Measurements from ENCODE around the gene RUNX1.
A peak's percentile ranks its signal among the peaks of the same experiment; 100 is the strongest.

RUNX1 gene

DNA sequence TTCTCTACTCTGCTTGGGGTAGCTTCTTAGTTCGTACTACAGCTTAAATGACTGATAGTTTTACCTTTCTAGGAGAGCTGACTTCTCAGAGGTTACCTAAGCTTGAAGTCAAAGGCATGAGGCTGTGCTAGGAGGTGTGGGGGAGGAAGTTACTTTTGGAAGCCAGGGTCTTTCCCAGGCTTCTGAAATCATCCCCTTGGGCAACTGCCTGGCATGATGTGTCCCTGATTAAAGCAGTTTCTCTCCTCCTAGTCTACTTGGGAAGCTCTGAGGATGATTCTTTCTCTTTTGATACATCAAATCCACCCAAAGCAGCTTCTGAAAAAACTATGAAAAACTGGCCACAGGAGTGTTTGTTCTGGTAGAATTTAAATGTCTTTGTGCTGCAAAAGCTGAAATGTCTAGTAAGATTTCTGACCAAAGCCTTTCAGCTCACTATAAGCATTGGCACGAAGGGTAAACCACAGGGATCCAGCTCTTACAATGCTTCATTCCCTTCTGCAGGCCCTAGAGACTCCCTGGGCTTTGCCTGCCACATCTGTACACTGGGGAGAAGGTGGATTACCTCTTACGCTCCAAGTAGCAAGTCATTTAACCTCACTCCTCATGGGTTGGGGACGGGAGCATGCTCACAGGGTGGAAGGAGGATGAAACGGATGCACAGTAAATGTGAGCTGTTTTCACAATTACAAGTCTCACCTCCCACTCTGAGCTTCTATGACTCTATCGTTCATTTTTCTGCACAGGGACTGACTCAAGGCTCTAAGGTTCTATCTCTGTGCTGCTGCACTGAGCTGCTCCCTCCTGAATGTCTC, 59.6 kb downstream of the RUNX1 start:
- DNase-seq, result peak; percentile 40

DNA sequence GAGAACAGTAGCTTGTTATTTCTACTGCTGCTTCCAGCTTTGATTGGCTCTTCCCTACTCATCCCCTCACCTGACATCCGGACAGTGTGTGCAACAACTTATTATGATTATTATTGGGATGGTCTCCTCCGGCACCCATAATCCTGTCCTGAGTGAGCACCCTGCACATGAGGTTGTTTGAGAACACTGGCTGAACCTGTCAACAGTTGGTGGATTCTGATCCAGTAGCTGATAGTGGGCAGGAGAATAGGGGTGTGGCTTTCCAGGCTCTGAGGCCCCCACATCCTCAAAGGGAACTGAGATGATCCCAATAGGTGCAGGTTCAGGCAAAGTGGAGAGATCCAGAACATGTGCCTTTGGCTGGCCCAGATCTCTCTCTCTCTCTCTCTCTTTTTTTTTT, 60.5 kb downstream of the RUNX1 start:
- DNase-seq, result no peak

DNA sequence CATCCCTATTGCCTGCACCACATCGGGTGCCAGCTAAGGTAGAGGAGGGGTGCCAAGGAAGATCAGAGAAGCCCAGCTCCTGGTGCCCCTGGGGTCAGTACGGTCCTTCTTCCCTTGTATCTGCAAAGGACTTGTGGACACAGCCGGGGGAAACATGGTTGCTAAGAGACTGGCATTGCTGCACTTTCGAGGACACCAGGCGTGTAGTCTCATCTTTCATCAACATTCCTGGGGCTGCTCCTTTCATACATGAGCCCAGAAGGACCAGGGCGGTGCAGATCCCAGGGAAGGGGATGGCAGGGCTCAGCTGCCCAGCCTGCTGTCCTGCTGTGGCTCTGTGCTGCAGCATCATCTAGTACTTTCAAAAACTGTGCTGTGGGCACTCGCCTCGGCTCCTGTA, 61.0 kb downstream of the RUNX1 start:
- DNase-seq, result no peak

DNA sequence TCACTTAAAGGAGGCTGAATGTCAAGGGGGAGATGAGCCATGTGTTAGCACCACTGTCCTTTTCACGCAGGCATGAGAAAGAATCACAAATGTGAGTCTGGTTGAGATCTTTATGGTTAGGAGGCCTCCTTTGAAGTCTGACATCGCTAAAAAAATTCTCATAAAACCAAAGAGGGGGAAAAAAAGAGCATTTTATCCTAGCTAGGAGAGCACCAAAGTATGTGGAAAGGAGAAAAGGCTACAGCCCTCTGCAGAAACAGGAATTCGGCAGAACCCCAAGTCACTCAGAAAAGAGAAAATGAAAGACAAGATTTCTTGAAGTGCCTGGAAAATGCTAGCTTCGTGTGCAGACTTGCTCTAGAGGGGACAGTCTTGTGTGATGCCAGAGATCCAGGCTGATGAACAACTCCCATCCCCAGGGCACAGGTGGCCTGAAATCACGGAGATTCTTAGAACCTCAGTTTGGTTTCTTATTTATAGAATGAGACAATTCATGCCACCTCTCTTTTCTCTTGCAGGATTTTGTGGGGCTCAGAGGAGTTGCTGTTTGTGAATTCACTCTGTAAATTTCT, 61.5 kb downstream of the RUNX1 start:
- no peak for DNase-seq

DNA sequence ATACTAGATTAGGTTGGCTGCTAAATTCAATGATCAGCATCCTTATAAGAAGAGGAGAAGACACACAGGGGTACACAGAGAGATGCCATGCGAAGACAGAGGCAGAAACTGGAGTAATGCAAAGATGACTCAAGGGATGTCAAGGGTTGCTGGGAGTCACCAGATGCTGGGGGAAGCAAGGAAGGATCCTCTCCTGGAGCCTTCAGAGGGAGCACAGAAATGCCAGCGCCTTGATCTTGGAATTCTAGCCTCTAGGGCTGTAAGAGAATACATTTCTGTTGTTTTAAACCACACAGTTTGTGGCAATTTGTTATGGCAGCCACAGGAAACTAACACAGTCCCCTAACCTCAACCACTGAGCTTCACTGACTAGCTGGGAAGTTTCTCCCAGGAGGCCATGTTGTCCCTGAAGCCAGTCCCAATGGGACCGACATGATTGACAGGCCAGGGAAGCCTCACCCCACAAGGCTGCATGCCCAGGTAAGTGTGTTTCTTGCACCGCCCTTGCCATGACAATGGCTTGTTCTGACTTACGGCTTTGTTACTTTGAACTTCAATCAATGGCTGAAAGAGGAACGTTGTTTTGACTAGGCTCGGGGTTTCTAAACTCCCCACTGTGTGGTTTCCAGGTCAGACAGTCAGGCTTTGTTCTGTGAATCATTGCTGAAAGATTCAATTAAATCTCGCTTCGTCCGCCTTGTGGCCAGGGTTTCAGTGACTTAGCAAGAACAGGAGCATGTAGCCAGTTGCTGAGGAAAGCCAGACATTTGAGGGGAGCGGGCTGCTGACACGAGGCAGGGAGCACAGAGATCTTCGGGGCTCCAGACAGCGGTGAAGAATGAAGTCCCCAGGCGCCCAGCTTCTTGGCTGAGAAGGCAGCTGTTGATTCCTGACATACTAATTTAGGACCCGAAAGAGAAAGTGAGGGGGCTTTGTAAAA, 62.3 kb downstream of the RUNX1 start:
- peak; percentile 81 for DNase-seq

DNA sequence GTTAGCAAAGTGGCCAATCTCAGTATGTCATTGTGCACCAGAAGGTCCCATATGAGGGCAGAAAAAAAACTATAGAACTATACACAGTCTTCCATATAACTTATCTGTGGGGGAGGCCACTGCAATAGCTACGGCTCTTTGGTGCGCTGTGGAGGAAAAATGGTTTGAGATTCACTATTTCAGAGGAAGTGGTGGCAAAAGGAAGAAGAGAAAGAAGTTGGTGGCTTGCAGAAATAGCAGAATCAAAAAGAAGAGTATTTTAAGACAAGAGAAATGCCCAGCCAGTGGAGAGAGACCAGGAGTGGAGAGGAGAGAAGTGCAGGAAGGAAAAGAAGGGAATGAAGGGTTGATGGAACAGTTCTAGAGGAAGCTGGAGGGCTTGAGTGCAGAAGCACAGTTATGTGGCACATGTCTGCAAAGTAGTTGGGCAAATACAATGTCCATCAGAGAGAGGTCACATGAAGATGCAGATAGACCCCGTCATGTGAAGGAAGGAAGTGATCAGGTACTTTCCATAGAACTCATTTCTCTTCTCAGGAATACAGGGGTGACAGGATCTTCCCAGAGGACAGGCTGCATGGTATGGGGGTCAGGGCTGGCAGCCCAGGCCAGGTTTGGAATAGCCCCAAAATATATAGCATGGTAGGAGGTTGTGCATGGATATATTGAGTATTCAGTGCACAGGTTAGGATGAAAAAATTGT, 64.6 kb downstream of the RUNX1 start:
- no peak for DNase-seq

DNA sequence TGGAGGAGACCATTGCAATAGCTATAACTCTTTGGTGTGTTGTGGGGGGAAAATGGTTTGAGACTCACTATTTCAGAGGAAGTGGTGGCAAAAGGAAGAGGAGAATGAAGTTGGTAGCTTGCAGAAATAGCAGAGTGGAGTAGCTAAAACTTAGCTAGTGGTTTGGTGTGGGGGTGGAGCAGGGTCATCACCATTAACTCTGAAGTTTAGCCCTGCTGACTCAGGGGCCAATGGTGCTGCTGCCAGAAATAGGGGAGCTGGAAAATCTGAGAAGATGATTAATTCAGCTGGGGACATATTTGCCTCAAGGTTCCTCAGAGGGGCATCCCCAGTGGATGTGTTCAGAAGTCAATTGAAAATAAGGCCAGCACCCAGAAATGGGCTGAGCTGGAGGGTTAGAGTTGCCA, 65.4 kb downstream of the RUNX1 start:
- DNase-seq, result peak; percentile 63

DNA sequence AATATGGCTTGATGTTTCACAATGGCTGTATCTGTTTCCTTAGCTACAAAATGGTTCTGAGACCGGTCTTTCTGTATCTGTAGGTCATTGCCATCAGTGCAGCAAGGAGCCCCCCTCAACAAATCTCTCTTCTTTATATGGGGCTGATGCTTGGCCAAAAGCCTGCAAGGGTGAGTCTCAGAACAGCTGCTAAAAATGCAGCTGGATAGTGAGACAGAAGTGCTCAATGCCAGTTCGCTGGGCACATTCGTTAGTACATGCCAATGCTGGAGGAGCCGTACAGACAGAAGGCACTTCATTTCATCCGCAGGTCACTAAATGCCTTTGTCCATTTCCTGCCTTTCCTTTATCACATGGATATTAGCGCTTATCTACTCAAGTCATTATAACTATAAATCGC, 67.3 kb downstream of the RUNX1 start:
- no peak for DNase-seq

DNA sequence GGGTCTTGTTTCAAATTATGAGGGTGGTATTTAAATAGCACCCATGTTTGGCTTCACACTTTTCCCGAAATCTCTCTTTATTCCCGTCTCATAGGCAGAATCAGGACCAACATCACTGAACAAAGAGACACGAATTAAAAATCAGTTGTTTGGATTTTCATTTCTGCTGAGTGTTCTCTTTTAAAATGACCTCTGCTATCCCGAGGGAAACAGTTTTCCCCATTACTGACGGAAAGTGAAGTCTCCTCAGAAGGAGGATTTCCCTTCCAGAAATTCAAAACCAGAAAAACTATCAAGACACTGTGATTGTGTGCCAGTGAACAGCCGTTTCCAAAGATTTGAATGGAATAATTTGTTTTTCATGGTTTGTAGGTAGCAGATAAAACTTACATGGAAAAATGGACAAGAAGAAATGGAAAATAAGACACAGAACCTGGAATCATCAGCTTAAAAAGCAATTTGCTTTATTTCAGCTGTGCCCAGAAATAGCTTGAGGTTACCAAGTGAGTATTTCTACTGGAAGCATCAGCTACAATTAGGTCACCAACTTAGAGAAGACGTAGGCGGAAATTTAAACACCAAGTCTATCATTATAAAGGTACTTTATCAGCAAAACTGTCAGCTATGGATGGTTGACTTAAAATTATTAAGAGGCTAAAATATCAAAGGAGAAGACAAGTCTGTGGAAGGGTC, 68.5 kb downstream of the RUNX1 start:
- no peak for DNase-seq

DNA sequence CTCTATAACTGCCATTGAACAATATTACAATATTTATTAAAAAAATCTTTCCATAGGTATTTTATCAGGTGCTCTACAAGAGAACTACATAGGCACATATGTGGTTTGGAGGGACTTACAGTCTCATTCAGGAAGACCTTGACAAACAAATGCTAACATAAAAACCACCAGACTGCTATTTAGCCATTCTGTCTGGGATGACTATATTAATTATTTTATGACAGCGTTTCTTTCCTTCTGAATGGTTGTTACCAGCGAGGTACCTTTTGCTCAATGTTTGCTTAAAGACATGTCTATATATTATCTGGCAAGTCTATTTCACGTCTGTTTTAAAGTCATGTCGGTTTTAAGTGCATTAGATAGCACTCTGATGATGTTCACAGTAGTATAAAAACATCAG, 69.7 kb downstream of the RUNX1 start:
- no peak for DNase-seq

DNA sequence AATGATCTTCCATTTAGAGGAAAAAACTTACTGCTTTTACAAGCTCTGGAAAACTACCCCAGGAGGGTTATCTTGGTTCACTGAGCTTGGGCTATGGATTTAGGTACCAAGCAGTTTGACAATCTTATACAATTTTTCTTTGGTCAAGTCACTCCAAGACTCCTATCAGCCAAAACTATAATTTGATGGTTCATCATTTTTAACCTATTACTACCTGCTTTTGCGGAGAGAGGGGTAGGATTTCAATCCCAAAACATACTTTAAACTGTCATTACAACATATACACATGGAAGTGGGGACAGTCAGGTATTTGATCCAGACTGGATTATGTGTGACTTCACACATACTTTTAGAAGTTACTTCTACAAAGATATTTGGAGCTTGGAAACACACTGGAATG, 71.8 kb downstream of the RUNX1 start:
- DNase-seq, result no peak

DNA sequence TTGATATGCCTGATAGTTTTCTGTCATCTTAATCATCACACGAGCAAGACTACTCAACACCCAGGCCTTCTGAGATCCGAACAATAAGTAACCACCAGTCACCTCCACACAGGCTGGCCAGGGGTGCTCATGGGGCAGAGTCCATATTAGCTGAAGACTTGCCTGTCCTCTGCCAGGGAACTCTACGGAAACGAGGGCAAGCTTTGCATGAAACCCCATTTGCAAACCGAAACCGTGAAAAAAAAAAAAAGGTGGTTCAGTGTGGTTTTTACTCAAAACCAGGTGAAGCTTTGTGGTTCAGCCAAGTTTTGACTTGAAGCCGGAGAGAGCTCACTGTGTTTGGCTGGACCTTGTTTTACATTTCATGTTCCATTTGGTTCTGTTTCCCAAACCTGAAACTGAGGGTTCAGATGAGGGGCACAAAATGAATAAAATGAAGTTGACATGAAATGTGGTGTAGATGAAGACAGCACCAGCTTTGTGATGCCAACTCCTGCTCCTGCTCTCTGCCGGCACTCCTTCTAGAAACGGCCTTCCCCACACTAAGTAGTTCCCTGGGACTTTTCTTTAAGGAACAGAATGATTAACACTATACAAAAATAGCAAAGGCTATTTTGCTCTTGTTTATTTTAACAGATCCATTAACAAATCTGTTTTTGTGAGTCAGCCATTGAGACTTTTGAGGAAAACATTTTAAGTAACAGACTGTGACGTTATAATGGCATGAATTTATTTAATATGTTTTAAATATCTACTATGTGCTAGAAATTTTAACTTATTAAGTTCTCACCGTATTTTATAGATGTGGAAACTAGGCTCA, 74.7 kb downstream of the RUNX1 start:
- DNase-seq, result peak; percentile 61

DNA sequence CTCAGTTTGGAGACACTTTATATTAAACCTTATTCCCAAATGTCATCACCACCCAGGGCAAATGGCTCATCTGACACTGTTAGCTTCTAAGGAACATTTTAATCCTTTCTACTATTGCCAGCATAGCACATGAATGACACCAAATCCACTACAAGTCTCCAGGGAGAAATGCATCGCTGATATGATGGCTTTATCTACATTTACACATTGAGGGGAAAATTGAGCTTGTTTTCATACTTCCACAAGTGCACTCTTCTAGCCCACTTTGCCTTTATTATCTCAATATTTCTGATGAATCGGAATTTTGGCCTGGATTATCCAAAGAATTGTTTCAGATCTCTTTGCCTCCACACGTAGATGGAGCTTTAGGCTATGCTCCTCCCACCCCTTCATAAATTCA, 75.4 kb downstream of the RUNX1 start:
- DNase-seq, result no peak

DNA sequence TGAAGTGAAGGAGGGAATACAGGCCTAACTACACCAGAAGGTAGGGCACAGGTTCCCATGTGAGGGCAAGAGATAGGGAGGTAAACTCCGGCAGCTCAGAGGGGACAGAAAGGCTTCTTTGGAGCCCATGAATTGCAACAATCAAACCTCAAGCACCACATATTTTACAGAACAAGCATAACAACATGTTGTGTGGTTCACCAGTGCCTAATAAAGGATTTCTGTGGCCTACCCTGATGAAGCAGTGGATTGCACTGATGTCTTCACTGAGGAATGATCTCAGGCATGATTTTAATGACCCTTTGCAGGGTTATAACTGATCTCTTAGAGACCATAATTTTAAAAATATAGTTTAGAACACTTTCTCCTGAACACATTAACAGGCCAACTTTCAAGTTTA, 77.4 kb downstream of the RUNX1 start:
- DNase-seq, result no peak

DNA sequence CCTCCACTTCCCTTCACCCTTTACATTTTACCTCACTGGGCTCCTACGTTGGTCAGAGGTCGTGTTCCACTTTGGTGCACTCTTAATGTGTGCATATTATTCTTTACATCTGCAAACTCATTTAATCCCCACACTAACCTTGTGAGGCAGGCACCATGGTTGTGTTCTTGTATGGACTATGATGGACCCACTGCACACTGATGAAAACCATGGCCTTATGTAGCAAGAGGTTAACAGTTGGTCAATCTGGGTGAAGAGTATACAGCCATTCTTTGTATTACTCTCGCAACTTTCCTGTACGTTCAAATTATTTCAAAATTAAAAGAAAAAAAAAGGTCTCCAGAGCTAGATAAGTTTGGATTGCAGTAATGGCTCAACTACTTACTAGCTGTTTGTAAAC, 78.5 kb downstream of the RUNX1 start:
- no peak for DNase-seq

DNA sequence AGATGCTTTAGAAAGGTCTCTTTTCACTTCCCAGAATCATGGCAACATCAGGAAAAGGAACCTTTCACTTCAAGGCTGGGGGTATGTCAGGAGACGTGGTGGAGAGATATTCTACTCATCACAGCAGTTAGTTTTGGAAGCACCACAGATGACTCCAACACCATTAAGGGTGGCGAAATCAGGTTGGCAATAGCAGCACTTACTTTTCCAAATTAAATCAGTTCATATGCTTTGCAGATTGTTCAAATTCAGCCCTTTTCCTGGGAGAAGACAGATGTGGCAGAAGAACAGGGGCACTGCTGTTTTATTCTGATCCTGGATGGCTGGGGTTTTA, 79.0 kb downstream of the RUNX1 start:
- no peak for DNase-seq

DNA sequence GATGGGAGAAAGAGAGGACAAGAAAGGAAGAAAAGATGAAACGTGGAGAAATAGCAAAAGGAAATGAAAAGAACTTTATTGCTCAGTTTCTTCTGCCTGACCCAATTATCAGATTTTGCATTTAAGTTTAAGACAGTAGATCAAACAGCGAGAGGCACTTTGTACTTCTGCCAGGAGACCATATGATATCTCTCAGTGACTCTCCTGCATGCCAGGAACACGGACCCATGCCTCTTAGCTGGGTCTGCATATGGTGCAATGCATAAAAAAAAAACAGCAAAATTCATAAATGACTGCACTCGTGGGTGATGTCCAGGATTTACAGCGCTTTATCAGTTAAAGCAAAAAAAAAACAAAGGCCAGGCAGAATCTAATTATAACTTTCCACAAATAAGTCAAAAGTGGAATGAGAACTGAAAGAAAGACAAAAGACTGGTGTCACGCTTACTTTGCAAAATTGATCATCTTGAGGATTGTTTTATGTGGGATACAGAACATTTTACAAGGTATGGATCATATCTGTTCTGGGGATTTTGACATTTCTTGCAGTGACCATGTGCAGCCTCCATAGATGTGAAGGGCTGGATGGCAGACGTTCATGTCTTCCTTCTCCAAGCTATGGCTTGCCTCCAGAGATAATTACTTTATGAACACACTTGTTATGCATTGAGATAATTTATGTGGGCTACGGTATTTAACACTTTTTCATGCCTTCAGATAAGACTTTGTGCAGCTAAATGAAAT, 79.5 kb downstream of the RUNX1 start:
- DNase-seq, result peak; percentile 32

DNA sequence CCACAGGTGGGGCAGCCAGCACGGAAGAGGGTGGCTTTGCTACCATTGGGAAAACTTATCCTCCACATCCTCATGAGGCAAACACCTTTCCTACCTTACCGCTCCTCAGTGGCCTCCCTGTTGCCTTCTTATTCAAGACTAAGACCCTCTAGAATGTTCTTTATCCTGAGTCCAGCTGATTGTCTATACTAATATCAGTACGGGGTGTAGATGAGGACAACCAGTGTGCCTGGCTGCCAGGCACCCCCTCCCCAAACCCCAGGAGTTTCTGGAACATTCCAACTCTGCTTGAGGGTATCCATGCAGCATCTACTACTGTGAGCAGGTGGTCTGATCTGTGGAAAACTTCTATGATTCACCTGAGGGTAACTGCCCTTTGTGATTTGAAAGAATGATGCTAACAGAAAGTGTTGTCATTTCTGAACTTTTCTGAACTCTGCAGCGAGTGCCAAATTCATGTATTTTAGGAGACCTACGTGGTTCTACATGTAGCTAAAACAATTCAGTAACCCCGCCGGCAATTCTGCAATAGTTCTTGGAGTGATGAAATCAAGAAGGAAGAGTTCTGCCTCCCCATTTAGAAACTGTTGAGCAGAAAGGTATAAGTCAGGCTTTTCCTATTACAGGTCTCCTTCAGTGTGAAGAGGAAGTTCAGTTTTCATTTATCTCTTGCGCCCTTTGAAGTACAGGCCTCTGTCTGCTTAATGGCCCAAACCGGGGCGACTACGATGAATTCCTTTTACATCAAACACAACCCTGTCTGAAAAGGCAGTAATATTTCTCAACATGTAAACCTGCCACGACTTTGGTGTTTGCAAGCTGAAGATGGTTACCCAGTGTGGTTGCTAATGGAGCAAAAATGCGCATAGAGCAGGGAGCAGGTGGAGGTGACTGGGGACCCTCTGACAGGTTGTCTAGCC, 80.4 kb downstream of the RUNX1 start:
- peak; percentile 45 for DNase-seq

DNA sequence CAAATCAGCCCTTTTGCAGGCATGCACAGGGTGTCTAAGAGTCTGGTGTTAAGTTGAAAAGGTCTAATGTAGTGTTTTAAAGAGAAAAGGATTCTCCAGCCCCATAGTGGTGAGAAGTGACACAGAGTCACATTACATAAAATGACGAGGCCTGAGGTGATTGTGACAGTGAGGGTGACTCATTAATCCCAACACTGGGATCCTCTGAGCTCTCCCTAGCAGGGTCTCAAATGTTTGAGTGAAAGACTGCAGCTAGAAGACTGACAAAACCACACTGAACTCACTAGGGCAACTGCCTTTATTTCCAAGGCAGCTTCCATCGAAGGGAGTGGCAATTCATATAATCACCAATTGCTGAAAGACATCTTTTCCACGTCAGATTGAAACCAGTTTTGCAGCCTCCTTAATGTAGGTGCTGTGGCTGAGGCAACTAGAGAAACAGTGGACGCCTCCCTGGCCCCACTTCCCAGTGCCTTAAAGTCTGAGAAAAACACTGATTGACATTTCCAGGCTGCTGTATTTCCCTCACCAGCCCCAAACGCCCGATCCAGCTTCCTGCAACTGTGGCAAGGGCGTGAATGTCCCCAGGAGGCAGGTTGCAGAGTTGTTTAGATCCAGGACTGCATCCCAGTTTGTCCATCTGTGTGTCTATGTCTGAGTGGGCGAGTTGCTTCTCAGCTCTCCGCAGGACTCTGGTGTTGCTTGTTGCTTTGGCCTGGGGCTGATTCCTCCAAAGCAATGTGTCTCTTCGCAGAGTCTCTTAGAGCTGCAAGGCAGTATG, 81.4 kb downstream of the RUNX1 start:
- peak; percentile 32 for DNase-seq

Data from CD4-positive, alpha-beta T cell treated with Interleukin-6 for 4 hours (primary cell).